K562 (cell line): ENCODE data around the gene ATP8A1. TPM values are rescaled to one million over a fixed set of nuclear protein-coding genes. Genes with fewer than 3 reads are reported as not detected.

Experiments
- ATAC-seq: fragments of 200-7000 bp; cut with Tn5 transposase; 3 replicates; pipeline ENCODE4 v1.9.1; 2020; ENCODE audit warnings: moderate library complexity
- BruUV-seq: library from RNA; stranded (reverse); fragments of 400-500 nt; replicated peaks from 2 replicates; lab custom pipeline; 2021; lab: Mats Ljungman, UMichigan
- CTCF ChIA-PET: fragments of 300-600 bp; formaldehyde crosslinking; extraction: SDS; loops from one replicate; lab custom pipeline; 2021; ENCODE audit warnings: low intra/inter-chr PET ratio; lab: Yijun Ruan, JAX
- POLR2A ChIA-PET: fragments of 300-600, 350-650 bp; sonication (Branson Sonifier 250); formaldehyde crosslinking; extraction: SDS; loops from one replicate; lab custom pipeline; 2021; ENCODE audit warnings: antibody characterized with exemption, inconsistent platforms; lab: Yijun Ruan, JAX
- DNase-seq, 4 experiments: peaks; one replicate each; pipeline versions ENCODE4 v3.0.0 to v3.0.0-alpha.2; 2011 to 2018; ENCODE audit warnings: low spot score in 3 of 4, mixed read lengths in 3 of 4; ENCODE audit errors: extremely low read depth in 1 of 4
- FAIRE-seq: peaks from 2 replicates; lab custom pipeline; 2011; peaks lifted over from hg19 to GRCh38; lab: Jason Lieb, UNC
- H2AFZ ChIP-seq: 2 replicates; pipeline ENCODE4 v1.6.0; 2011; ENCODE audit warnings: low read depth, low read length, control low read depth, inconsistent platforms
- H3K27ac ChIP-seq: fragments of 200-600 bp; 3 replicates; pipeline ENCODE4 v1.8.0; 2011; ENCODE audit warnings: low read depth, mild to moderate bottlenecking, control low read depth, inconsistent platforms, low read length, moderate library complexity, mixed read lengths; ENCODE audit errors: extremely low read depth
- H3K27me3 ChIP-seq, 2 experiments: fragments of 300-600 bp in 1 of 2; 2 replicates in 1 of 2; 3 replicates in 1 of 2; pipeline versions ENCODE4 v1.6.0 to v1.8.0; 2011; ENCODE audit warnings: inconsistent platforms in 2 of 2, low read length in 2 of 2, mild to moderate bottlenecking in 1 of 2, mixed read lengths in 1 of 2, moderate library complexity in 1 of 2; ENCODE audit not compliant: control insufficient read depth in 2 of 2, insufficient read depth in 2 of 2
- H3K36me3 ChIP-seq: fragments of 300-600 bp; 3 replicates; pipeline ENCODE4 v1.8.0; 2011; ENCODE audit warnings: mild to moderate bottlenecking, low read length, inconsistent platforms; ENCODE audit not compliant: control insufficient read depth, insufficient read depth
- H3K4me1 ChIP-seq, 2 experiments: fragments of 200-600 bp in 1 of 2; replicated peaks in 1 of 2; 2 replicates in 1 of 2; 3 replicates in 1 of 2; pipeline versions ENCODE4 v1.5.1 to v1.8.0; 2011; ENCODE audit warnings: inconsistent platforms in 2 of 2, low read length in 2 of 2, mild to moderate bottlenecking in 1 of 2, mixed read lengths in 1 of 2, moderate library complexity in 1 of 2; ENCODE audit not compliant: control insufficient read depth in 2 of 2, insufficient read depth in 2 of 2
- H3K4me2 ChIP-seq: 2 replicates; pipeline ENCODE4 v1.6.1; 2011; ENCODE audit warnings: low read length, control low read depth, inconsistent platforms, mixed read lengths; ENCODE audit not compliant: insufficient read depth
- H3K4me3 ChIP-seq: fragments of 200-600 bp; sonication (generic), shearing (Covaris generic); 2 replicates; pipeline ENCODE4 v1.5.1; 2016; ENCODE audit warnings: control low read depth, inconsistent platforms
- H3K79me2 ChIP-seq: fragments of 200-600 bp; 3 replicates; pipeline ENCODE4 v1.8.0; 2011; ENCODE audit warnings: low read length, inconsistent platforms; ENCODE audit not compliant: control insufficient read depth, insufficient read depth
- H3K9ac ChIP-seq, 2 experiments: 2 replicates each; pipeline versions ENCODE4 v1.6.0 to v1.6.1; 2011; ENCODE audit warnings: low read depth in 2 of 2, low read length in 2 of 2, control low read depth in 1 of 2, inconsistent platforms in 1 of 2, mild to moderate bottlenecking in 1 of 2, mixed read lengths in 1 of 2; ENCODE audit not compliant: insufficient read depth in 1 of 2
- H3K9me1 ChIP-seq: one replicate; pipeline ENCODE4 v1.6.0; 2011; ENCODE audit warnings: inconsistent platforms, mild to moderate bottlenecking, low read length, moderate library complexity; ENCODE audit not compliant: control insufficient read depth, insufficient read depth
- H3K9me3 ChIP-seq: replicated peaks from 2 replicates; pipeline ENCODE4 v1.5.1; 2011; ENCODE audit warnings: low read depth, low read length, inconsistent platforms; ENCODE audit not compliant: control insufficient read depth, insufficient read depth
- H4K20me1 ChIP-seq: replicated peaks from 2 replicates; pipeline ENCODE4 v1.6.1; 2011; ENCODE audit warnings: low read length, inconsistent platforms, mixed read lengths; ENCODE audit not compliant: control insufficient read depth, insufficient read depth
- HNRNPK ChIP-seq: fragments of 200-400 bp; formaldehyde crosslinking; IDR thresholded peaks from one replicate; pipeline ENCODE4 v1.6.1; 2018; ENCODE audit warnings: mild to moderate bottlenecking, low read depth, low read length; ENCODE audit not compliant: poor library complexity, severe bottlenecking
- ZHX1 ChIP-seq: fragments of 150-350 bp; conservative IDR thresholded peaks from 2 replicates; pipeline ENCODE4 v1.6.1; 2014; ENCODE audit warnings: low read length
- ZSCAN29 ChIP-seq: fragments of 450-650 bp; IDR thresholded peaks from 2 replicates; pipeline ENCODE4 v1.6.1; 2017
- WGBS: fragments of 100-300 bp; shearing (Covaris generic); methylation state at CpG from one replicate; pipeline ENCODE4 v1.1.6; 2016; ENCODE audit warnings: low coverage, mixed read lengths; ENCODE audit not compliant: insufficient coverage; ENCODE audit errors: missing lambda C conversion rate; 5-methylcytosine and 5-hydroxymethylcytosine counted together
- in situ Hi-C: fragments of 300-500 bp; cut with MboI; formaldehyde crosslinking; loops from 4 replicates; pipeline ENCODE4 v1.15.0; 2018; ENCODE audit warnings: inconsistent platforms, mixed read lengths
- intact Hi-C: fragments of 100-400 bp; cut with micrococcal nuclease; formaldehyde crosslinking; loops from 2 replicates; pipeline ENCODE4 v1.14.2; 2022
- polyA plus RNA-seq, 8 experiments: library from polyadenylated mRNA; depleted of rRNA in 4 of 8; stranded (reverse) in 5 of 8; unstranded in 3 of 8; fragments of >200 nt; fragmentation: Nextera tagmentation in 2 of 8; fragmentation: Illumina TruSeq in 1 of 8; extraction: Ambion mirVana in 2 of 8; extraction: Trizol in 1 of 8; gene quantifications; 2 replicates each; pipeline versions ENCODE4 v1.2.1 to v1.2.3, GENCODE V29; 2011 to 2014; ENCODE audit warnings: inconsistent platforms in 1 of 8, missing spikeins in 1 of 8
- total RNA-seq, 7 experiments: library from RNA; depleted of rRNA in 6 of 7; stranded (reverse); fragments of >200 nt in 6 of 7; fragmentation: Illumina TruSeq in 2 of 7; extraction: Trizol in 2 of 7; gene quantifications; 2 replicates each; pipeline versions ENCODE4 v1.2.1 to v1.2.3, GENCODE V29; 2011 to 2021; ENCODE audit warnings: low replicate concordance in 1 of 7

Gene ATP8A1
- total and polyA plus RNA-seq, 9 of the 15 experiments (the other 6 are each of a cell fraction or from before 2014, with no cell fraction given) = 0.05 to 0.29 (median 0.07) TPM; not detected in 2

DNA sequence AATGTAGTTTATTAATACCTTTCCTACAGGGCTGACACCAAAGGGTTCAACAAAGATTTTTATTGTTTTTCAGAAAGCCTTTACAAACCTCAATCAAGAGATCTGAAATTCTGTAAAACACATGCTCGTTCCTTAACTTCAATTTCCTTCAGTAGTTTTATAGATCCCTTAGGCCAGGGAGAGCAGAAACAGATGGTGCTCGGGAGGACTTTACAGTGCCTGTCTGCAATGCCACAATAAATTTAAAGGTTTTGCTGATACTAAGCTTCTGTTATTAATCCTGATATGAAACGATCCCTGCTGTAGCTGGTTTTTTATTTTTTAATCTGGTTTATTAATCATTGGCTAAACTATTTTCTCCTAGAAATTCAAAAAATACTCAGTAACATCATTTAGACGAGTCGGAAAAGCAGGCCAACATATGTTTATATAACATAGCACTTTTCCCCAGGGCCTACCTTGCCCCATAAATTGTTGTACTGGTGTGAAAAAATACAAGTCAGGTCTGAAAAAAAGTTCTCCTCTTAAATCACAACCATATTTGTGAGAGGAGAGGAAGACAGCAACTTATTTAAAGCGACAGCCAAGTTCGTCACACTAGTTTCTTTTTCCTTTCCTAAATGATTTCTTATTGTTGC is 219.9 kb downstream of the ATP8A1 start:
- H3K4me2 ChIP-seq = no peak overlapping the region
- POLR2A ChIA-PET = interaction anchor here (0.6 kb wide), 1 partner anchor 39 kb away, joined by 3 read pairs; the partner anchor contains the start of gene SHISA3
- in situ Hi-C loops = no loop called here
- no peak overlapping the region for H3K27ac ChIP-seq
- under 1% methylated on average over 7 of the region's 7 CpGs for WGBS
- H3K9me3 ChIP-seq = no peaks in the 10 kb centered on the region
- no peaks in the 10 kb centered on the region for H3K4me1 ChIP-seq
- H3K4me3 ChIP-seq = no peak overlapping the region
- intact Hi-C loops = no loop called here
- no peaks in the 10 kb centered on the region for H3K79me2 ChIP-seq
- CTCF ChIA-PET = no interaction called here
- no TSS peak for BruUV-seq
- H4K20me1 ChIP-seq = no peaks in the 10 kb centered on the region
- ATAC-seq (no peak), FAIRE-seq (no peak), DNase-seq (no peak)
- no peak for TF ChIP-seq ZHX1
- no peak for TF ChIP-seq HNRNPK
- no peak for TF ChIP-seq ZSCAN29
- no peaks in the 10 kb centered on the region for H3K27me3 ChIP-seq
- H2AFZ ChIP-seq = no peak overlapping the region
- H3K36me3 ChIP-seq = no peaks in the 10 kb centered on the region
- no peaks in the 10 kb centered on the region for H3K9me1 ChIP-seq
- no peak overlapping the region for H3K9ac ChIP-seq
